ENCODE results near the gene ST14.
"Not testable (repeated sequence)": the region's sequence is repeated elsewhere in the genome, so short reads cannot be mapped to it uniquely, and the experiment has no call there.

Gene ST14

DNA sequence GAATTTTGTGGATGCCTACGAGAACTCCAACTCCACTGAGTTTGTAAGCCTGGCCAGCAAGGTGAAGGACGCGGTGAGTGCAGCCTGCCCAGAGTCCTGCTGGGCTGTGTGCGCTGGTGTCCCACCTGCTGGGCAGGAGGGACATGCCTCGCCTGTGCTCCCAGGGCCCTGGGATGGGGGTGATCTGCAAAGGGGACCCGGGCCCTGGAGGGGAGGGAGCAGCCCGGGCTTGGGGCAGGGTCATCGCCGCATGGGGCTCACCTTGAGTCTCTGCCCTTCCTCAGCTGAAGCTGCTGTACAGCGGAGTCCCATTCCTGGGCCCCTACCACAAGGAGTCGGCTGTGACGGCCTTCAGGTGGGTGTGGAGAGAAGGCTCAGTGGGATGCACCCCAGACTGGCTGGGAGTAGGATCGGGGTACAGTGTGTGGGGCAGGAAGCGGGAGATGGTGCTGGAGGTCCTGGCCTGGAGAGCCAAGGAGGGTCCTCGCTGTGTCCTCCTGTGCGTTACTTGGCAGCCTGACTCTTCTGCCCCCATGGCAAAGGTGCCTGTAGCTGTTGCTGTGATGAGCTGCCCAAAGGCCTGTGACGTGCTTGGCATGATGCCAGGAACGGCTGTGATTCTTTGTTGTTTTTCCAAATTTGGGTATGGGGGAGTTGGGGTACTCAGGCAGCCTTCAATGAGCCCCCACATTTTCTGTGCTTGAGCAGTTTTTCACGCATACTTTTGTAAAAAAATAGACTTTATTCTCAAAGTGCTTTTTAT is 29.2 kb downstream of the ST14 start:
- H3K27ac ChIP-seq, result no peak overlapping the region
- TF ChIP-seq, protein P1, sequence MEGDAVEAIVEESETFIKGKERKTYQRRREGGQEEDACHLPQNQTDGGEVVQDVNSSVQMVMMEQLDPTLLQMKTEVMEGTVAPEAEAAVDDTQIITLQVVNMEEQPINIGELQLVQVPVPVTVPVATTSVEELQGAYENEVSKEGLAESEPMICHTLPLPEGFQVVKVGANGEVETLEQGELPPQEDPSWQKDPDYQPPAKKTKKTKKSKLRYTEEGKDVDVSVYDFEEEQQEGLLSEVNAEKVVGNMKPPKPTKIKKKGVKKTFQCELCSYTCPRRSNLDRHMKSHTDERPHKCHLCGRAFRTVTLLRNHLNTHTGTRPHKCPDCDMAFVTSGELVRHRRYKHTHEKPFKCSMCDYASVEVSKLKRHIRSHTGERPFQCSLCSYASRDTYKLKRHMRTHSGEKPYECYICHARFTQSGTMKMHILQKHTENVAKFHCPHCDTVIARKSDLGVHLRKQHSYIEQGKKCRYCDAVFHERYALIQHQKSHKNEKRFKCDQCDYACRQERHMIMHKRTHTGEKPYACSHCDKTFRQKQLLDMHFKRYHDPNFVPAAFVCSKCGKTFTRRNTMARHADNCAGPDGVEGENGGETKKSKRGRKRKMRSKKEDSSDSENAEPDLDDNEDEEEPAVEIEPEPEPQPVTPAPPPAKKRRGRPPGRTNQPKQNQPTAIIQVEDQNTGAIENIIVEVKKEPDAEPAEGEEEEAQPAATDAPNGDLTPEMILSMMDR (IDR thresholded peaks at IDR 0.05), result no peak
- no peak for TF ChIP-seq ZFX (IDR thresholded peaks at IDR 0.05; ENCODE audit: borderline replicate concordance)

DNA sequence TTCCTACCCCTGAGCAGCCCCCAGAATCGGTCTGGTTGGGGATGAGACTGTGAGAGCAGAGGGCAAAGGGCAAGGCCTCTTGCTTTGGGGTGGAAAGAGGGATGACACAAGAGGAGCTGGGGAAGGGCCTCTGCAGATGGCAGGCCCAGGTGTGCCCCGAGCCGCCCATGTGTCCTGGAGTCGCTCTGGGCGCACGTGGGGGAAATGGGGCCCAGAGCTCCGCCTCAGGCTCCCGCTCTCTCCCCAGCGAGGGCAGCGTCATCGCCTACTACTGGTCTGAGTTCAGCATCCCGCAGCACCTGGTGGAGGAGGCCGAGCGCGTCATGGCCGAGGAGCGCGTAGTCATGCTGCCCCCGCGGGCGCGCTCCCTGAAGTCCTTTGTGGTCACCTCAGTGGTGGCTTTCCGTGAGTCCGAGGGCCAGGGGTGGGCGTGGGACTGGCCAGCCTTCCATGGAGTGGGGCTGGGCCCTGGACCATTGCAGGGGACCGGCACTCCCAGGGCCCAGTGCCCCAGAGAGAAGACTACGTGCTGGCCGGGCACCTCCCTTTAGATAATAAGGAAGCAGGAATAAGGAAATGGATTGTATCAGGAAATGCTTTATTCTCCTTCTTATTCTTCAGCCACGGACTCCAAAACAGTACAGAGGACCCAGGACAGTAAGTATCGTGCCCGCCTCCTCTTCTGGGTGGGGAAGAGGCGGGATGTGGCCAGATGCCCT is 30.1 kb downstream of the ST14 start:
- no peak overlapping the region for H3K27ac ChIP-seq
- TF ChIP-seq ZFX (IDR thresholded peaks at IDR 0.05; ENCODE audit: borderline replicate concordance), result no peak

DNA sequence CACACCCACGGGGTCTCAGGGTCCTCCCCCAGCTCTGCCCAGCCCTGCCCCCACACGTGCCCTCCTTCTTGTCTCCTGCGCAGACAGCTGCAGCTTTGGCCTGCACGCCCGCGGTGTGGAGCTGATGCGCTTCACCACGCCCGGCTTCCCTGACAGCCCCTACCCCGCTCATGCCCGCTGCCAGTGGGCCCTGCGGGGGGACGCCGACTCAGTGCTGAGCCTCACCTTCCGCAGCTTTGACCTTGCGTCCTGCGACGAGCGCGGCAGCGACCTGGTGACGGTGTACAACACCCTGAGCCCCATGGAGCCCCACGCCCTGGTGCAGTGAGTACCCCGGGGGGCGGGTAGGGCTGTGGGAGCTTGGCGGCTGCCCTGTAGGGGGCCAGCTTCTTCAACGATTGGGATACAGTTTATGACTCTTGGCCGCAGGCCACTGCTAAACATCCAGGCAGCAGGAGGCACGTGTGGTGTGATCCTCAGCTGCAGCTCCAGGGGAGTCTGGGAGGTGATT is 30.8 kb downstream of the ST14 start:
- no peak overlapping the region for H3K27ac ChIP-seq
- TF ChIP-seq ZFX (IDR thresholded peaks at IDR 0.05; ENCODE audit: borderline replicate concordance), result no peak
- TF ChIP-seq, protein P1 (IDR thresholded peaks at IDR 0.05), result no peak

DNA sequence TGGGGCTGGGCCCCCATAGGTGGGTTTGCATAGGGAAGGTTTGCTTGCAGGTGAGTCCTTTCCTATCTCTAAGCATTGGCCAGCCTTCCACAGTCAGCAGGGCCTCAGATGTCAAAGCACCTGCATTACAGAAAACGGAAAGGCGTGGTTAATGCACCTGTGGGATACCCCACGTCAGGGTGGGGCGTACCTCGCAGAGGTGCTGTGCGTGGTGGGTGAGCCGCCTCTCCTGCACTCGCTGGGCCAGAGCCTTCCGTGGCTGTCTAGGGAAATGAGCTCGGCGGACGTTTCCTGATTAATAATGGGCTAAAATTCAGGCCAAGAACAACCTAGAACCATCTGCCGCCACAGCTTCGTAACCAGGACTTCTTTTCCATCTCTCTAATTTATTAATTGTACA is 32.3 kb downstream of the ST14 start:
- no peak overlapping the region for H3K27ac ChIP-seq
- TF ChIP-seq, protein P1 (IDR thresholded peaks at IDR 0.05), result no peak
- TF ChIP-seq ZFX (IDR thresholded peaks at IDR 0.05; ENCODE audit: borderline replicate concordance), result no peak

DNA sequence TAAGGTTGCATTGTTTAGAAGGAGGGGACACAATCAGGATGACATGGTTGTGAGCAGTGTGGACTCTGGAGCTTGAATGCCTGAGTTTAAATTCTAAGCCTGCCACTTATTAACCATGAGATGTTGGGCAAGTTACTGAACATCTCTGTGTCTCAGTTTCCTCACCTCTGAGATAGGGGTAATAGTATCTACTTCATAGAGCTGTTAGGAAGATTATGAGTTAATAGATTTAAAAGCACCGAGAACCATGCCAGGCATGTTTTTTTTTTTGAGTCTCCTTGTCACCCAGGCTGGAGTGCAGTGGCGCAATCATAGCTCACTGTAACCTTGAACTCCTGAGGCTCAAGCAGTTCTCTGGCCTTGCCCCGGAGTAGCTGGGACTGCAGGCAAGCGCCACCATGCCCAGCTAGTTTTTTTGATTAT is 33.3 kb downstream of the ST14 start:
- TF ChIP-seq, protein P1 (IDR thresholded peaks at IDR 0.05), result no peak
- TF ChIP-seq ZFX (IDR thresholded peaks at IDR 0.05; ENCODE audit: borderline replicate concordance), result no peak

DNA sequence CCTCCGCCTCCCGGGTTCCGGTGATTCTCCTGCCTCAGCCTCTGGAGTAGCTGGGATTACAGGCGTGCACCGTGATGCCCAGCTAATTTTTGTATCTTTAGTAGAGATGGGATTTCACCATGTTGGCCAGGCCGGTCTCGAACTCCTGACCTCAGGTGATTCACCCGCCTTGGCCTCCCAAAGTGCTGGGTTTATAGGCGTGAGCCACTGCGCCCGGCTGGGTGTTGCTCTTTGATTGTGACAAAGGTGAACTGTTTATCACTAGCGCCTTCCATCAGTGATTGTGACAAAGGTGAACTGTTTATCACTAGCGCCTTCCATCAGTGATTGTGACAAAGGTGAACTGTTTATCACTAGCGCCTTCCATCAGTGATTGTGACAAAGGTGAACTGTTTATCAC is 34.0 kb downstream of the ST14 start:
- not testable (repeated sequence) for H3K27ac ChIP-seq

More for the DNA sequence above, 33.3 kb downstream of the ST14 start:
- H3K27ac ChIP-seq, result no peak overlapping the region

DNA sequence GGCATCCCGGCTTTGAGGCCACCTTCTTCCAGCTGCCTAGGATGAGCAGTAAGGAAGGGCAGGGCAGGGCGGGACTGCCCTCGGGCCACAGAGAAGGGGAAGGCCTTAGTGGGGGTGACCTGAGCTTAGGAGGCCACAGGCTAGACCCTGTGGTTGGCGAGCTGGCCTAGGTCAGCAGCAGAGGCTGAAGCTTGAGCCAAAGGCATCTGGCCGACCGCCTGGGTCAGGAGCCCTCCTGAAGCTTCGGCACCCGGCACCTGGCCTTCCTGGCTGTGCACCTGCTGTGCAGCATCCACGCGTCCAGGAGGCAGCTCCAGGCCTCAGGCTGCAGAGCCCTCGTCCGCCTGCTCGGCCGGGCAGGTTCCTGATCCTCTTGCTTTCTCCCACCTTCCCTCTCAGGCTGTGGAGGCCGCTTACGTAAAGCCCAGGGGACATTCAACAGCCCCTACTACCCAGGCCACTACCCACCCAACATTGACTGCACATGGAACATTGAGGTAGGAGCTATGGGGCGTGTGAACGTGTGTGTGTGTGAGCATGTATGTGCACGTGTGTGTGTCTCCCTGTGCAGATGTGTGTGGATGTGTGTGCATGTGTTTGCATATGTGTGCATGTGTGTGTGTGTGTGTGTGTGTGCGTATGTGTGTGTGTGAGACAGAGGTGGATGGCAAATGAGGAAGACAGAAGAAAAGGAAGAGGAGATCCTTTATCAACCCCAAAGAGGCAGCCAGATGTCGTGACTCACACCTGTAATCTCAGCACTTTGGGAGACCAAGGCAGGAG is 34.9 kb downstream of the ST14 start:
- H3K27ac ChIP-seq, result no peak overlapping the region
- no peak for TF ChIP-seq ZFX (IDR thresholded peaks at IDR 0.05; ENCODE audit: borderline replicate concordance)
- TF ChIP-seq, protein P1 (IDR thresholded peaks at IDR 0.05), result no peak

All from 22Rv1 (cell line).